Activated CD4-positive, alpha-beta T cell treated with anti-CD3 and anti-CD28 coated beads, Interleukin-10, Interleukin-2, amounts not matched to agents 100 ng/mL and 50 ng/mL, durations not matched to agents 16 hours and 8 hours (primary cell): ENCODE measurements around the gene DHTKD1.
"Not testable (repeated sequence)": the region's sequence is repeated elsewhere in the genome, so short reads cannot be mapped to it uniquely, and the experiment has no call there.

Source experiments
- DNase-seq: peaks from one replicate; pipeline ENCODE4 v3.0.0-alpha.2; 2020

The DHTKD1 gene

GRCh38 chr10:12156367-12157123, 87.8 kb downstream of the DHTKD1 start:
- DNase-seq = no peak

- no peak for DNase-seq
Measured at GRCh38 chr10:12158111-12158510, 89.4 kb downstream of the DHTKD1 start.

DNA sequence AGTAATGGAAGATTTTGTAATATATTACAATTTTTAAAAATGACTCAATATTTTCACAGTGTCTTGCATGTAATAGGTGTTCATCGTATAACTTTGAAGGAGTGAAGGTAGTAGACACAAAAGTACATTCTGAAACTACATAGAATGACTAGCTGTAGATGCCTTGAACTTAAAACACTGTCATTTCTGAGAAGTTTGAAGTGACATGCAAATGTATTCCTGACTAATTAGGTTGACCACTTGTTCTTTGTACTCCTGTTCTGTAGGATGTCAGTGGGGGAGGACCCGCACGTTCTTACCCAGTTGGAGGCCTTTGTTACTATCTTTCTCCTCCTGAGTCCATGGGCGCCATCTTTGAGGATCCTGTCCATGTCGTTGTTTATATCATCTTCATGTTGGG, 91.9 kb downstream of the DHTKD1 start:
- no peak for DNase-seq

- DNase-seq = no peak
Measured at GRCh38 chr10:12162927-12163326, 94.2 kb downstream of the DHTKD1 start.

- DNase-seq = no peak
Measured at GRCh38 chr10:12164085-12164484, 95.3 kb downstream of the DHTKD1 start.

DNA sequence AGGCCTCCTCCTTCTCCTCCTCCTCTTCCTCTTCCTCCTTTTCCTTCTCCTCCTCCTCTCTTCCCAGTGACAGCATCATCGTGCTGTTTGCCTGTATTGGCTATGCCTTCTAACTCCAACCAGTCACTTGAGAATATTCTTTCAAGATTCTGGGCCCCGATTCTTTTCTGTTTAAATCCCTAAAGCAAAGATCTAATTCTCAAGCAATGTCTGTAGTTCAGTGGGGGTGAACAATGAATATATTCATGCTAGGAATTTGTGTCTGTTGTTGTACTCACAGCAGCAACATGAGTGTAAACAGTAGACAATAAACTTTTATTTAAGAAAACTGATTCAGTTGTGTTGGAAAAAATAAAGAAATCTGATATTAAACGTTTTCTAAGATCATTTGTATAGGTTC, 96.3 kb downstream of the DHTKD1 start:
- DNase-seq = no peak

- no peak for DNase-seq
Measured at GRCh38 chr10:12165999-12166775, 97.4 kb downstream of the DHTKD1 start.

DNA sequence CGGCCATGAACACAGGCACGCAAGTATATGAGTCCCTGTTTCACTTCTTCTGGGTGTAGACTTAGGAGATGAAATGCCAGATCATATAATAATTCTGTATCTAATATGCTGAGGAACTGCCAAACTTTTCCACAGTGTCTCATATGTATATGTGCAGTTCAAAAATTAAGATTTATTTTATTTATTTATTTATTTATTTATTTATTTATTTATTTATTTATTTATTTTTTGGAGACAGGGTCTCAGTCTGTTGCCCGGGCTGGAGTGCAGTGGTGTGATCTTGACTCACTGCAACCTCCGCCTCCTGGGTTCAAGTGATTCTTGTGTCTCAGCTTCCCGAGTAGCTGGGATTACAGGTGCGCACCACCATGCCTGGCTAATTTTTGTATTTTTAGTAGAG, 102.8 kb downstream of the DHTKD1 start:
- not testable (repeated sequence) for DNase-seq
